Effector memory CD4-positive, alpha-beta T cell (primary cell): ENCODE data around the gene DHX16.
"Not testable (repeated sequence)": the region's sequence is repeated elsewhere in the genome, so short reads cannot be mapped to it uniquely, and the experiment has no call there.

Experiments
- DNase-seq, 3 donors: peaks; one replicate each; pipeline ENCODE4 v3.0.0-alpha.2; 2020
- H3K27ac ChIP-seq: 2 replicates; pipeline ENCODE4 v1.7.0; 2013; ENCODE audit warnings: mild to moderate bottlenecking, low read length, moderate library complexity; ENCODE audit not compliant: insufficient read depth, poor library complexity, severe bottlenecking
- H3K27me3 ChIP-seq: replicated peaks from 2 replicates; pipeline ENCODE4 v1.7.0; 2013; ENCODE audit warnings: mild to moderate bottlenecking, low read length; ENCODE audit not compliant: insufficient read depth, control insufficient read depth, poor library complexity, severe bottlenecking
- H3K36me3 ChIP-seq: 2 replicates; pipeline ENCODE4 v1.7.0; 2013; ENCODE audit warnings: mild to moderate bottlenecking, low read length, moderate library complexity; ENCODE audit not compliant: control insufficient read depth, insufficient read depth
- H3K4me1 ChIP-seq: 2 replicates; pipeline ENCODE4 v1.7.0; 2013; ENCODE audit warnings: low read length, mild to moderate bottlenecking; ENCODE audit not compliant: control insufficient read depth, insufficient read depth, poor library complexity, severe bottlenecking
- H3K4me3 ChIP-seq: 2 replicates; pipeline ENCODE4 v1.7.0; 2013; ENCODE audit warnings: low read length, low read depth, mild to moderate bottlenecking; ENCODE audit not compliant: insufficient read depth, poor library complexity, severe bottlenecking
- H3K9me3 ChIP-seq: 2 replicates; pipeline ENCODE4 v1.7.0; 2013; ENCODE audit warnings: mild to moderate bottlenecking, low read length, moderate library complexity; ENCODE audit not compliant: control insufficient read depth
- total RNA-seq, 3 donors: gene quantifications; one replicate each; lab custom pipeline; 2026; lab: John Stamatoyannopoulos, UW

Gene DHX16
- 61.6 to 72.8 (median 62.0) reads per million in 3 donors for total RNA-seq

GRCh38 chr6:30672445-30673253 lies at the start of gene DHX16:
Gene DHX16 (minus strand): TSS chr6:30673006. CDS start chr6:30672841, 165 bp downstream.
- peak; percentile 80 to 86 (median 82) for DNase-seq
- Histone ChIP-seq H3K4me3 (peak within 1 kb of the TSS; percentile 95), H3K27ac (peak within 1 kb of the TSS; percentile 78), H3K4me1 (peaks cover 17% of the 10 kb centered on the region), H3K36me3 (peaks cover 38% of the 10 kb centered on the region), H3K27me3 (no peaks in the 10 kb centered on the region), H3K9me3 (no peaks in the 10 kb centered on the region)

DNA sequence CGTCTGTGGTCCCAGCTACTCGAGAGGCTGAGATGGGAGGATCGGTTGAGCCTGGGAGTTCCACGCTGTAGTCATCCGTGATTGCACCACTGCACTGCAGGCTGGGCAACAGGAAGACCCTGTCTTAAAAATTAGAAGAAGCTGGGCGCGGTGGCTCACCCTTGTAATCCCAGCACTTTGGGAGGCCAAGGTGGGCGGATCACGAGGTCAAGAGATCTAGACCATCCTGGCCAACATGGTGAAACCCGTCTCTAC lies 49.1 kb upstream of the DHX16 start:
- peaks cover 17% of the 10 kb centered on the region for H3K4me1 ChIP-seq
- DNase-seq = not testable (repeated sequence)

DNA sequence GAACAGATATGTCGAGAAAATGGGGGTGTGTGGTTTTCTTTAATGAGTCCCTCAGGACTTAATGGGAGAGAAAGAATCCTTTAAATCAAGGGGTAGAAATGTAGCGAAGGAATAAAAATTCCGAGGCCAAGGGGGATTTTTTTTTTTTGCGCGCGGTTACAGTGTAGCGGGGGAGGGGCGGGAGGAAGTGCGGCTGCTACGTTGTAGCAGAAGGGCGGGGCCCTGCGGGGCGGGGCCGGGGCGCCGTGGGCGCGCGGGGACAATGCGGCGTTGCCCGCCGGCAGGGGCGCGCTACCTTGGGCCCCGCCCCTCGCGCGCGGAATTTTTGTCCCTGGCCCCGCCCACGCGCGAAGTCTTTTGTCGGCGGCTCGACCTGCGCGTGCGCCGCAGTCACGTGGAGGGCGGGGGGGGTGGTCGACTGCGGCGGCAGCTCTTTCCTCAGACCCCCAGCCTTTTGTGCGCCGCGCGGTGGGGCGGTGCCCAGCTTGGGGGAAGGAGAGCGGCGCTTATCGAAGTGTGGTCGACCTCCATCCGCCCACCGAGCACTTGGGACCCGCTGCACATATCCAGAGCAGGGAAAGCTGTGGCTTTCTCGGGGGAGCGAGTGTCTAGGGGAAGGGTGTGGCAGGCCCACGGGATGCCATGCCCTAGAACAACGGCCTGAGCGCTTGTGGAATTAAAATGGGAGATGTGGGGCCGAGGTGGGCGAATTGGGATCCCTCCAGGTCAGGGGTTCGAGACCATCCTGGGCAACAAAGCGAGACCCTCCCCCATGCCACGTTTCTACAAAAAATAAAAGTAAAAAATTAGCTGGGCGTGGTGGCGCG lies 48.6 kb upstream of the DHX16 start:
- Histone ChIP-seq H3K9me3 (no peaks in the 10 kb centered on the region), H3K27me3 (no peaks in the 10 kb centered on the region), H3K4me1 (peaks cover 17% of the 10 kb centered on the region), H3K27ac (peak overlapping the region; percentile 85), H3K4me3 (peak overlapping the region; percentile 63), H3K36me3 (peaks cover 33% of the 10 kb centered on the region)
- peak; percentile 88 to 94 (median 91) for DNase-seq

More for the DNA sequence above, 49.1 kb upstream of the DHX16 start:
- peak overlapping the region; percentile 77 for H3K27ac ChIP-seq
- peaks cover 36% of the 10 kb centered on the region for H3K36me3 ChIP-seq
- H3K9me3 ChIP-seq, H3K27me3 ChIP-seq: not testable (repeated sequence)
- H3K4me3 ChIP-seq = peak overlapping the region; percentile 54

- H3K27me3 ChIP-seq = no peaks in the 10 kb centered on the region
- H3K36me3 ChIP-seq = peaks cover 29% of the 10 kb centered on the region
- H3K4me3 ChIP-seq = peak overlapping the region; percentile 63
- peak in 1 of 3 donors; percentile 24 for DNase-seq
- H3K9me3 ChIP-seq = no peaks in the 10 kb centered on the region
- H3K4me1 ChIP-seq = peaks cover 17% of the 10 kb centered on the region
- peak overlapping the region; percentile 85 for H3K27ac ChIP-seq
These were observed 48.0 kb upstream of the DHX16 start for GRCh38 chr6:30720738-30721197.

GRCh38 chr6:30719791-30720737 lies 47.3 kb upstream of the DHX16 start, which contains the start of gene TUBB:
Gene TUBB (plus strand): TSS chr6:30720352. CDS start chr6:30720507, 155 bp downstream.
- Histone ChIP-seq H3K36me3 (peaks cover 23% of the 10 kb centered on the region), H3K9me3 (no peaks in the 10 kb centered on the region), H3K27me3 (no peaks in the 10 kb centered on the region), H3K27ac (peak within 1 kb of the TSS; percentile 85), H3K4me1 (peaks cover 15% of the 10 kb centered on the region), H3K4me3 (peak within 1 kb of the TSS; percentile 63)
- peak; percentile 91 to 92 (median 91) for DNase-seq

DNA sequence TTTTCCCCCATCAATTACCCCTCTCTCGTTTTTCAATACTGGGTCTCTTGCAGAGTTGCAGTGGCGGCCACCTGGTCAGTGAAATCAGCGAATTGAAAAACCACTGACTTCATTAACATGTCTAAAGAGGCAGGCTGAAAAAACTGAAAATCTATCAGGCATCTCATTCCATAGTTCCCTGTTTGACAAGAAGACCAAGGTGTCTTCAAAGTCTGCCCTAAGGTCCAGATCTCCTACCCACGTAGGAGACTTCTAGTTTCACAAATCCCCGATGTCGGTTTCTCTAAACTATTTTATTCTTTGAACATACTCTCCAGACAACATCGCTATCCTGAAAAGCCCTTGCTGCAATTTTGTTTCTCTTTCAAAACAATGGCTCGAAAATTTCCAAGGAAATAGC lies 46.5 kb upstream of the DHX16 start:
- Histone ChIP-seq H3K36me3 (peaks cover 19% of the 10 kb centered on the region), H3K4me1 (peaks cover 11% of the 10 kb centered on the region), H3K9me3 (no peaks in the 10 kb centered on the region), H3K27ac (peak overlapping the region; percentile 70), H3K4me3 (peak overlapping the region; percentile 63), H3K27me3 (no peaks in the 10 kb centered on the region)
- no peak for DNase-seq

GRCh38 chr6:30717845-30718720 lies 45.3 kb upstream of the DHX16 start:
- H3K9me3 ChIP-seq, H3K27me3 ChIP-seq, DNase-seq: not testable (repeated sequence)
- H3K4me3 ChIP-seq = peak overlapping the region; percentile 37
- H3K27ac ChIP-seq = peak overlapping the region; percentile 59
- peaks cover 19% of the 10 kb centered on the region for H3K36me3 ChIP-seq
- H3K4me1 ChIP-seq = peaks cover 11% of the 10 kb centered on the region

DNA sequence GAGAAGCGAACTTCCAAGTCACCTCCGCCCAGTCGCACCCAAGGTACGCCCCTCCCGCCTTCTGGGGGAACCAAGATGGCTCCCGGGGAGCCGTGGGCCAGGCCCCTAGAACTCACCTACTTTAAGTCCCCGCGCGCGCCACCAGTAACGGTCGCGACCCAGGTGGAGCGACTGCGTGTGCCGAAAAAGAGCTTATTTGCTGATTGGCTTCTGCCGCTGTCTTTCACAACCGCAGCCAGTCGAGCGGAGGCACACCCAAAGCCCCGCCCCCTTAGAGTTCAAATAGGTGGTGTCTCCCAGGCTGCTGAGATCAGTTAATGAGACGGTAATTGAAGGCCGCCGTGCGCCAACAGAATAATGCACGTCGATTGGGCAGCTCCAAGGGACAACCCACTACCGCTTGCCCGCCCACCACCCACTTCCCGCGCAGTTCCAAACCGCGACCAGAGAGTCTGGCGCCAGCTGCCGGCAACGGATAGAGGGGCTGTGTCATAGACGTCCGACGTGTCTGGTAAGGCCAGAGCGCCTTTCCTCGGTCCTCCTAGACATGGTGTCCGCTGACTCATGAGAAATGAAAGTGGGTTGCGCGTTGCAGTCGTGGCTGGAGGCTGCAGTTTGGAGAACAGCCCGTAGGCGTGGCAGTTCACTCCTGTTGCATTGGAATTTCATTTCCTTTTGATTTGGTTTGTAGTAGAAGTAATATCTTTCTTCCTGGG lies 44.5 kb upstream of the DHX16 start, which contains the start of gene MDC1:
MDC1 (minus strand) TSS at position 153 of the 716 bp plus-strand sequence. CDS start 2,106 bp downstream, outside the sequence.
- Histone ChIP-seq H3K27me3 (no peaks in the 10 kb centered on the region), H3K27ac (peak within 1 kb of the TSS; percentile 83), H3K9me3 (no peaks in the 10 kb centered on the region), H3K36me3 (peaks cover 23% of the 10 kb centered on the region), H3K4me1 (peaks cover 9% of the 10 kb centered on the region), H3K4me3 (peak within 1 kb of the TSS; percentile 60)
- peak; percentile 99 for DNase-seq
